Spleen (tissue), 11 donors: Measurements from ENCODE around the gene DCTN1. TPM values are rescaled to one million over a fixed set of nuclear protein-coding genes. Genes with fewer than 3 reads are reported as not detected.
A peak's percentile ranks its signal among the peaks of the same experiment; 100 is the strongest.
"Not testable (repeated sequence)": the region's sequence is repeated elsewhere in the genome, so short reads cannot be mapped to it uniquely, and the experiment has no call there.

Source experiments
- DNase-seq: peaks from one replicate; pipeline ENCODE4 v3.0.0-alpha.2; 2020
- H3K27ac ChIP-seq, 8 donors: fragments of 200-600 bp; sonication (generic) in 7 of 8; 1 replicate in 4 of 8; 2 replicates in 4 of 8; pipeline versions ENCODE4 v1.5.0 to v1.8.0; 2016 to 2021; ENCODE audit warnings: inconsistent platforms in 4 of 8, mild to moderate bottlenecking in 4 of 8, moderate library complexity in 1 of 8
- H3K27me3 ChIP-seq, 7 donors: fragments of 200-600 bp; sonication (generic) in 6 of 7; replicated peaks in 1 of 7; 1 replicate in 4 of 7; 2 replicates in 3 of 7; pipeline versions ENCODE4 v1.5.0 to v1.8.0; 2016 to 2021; ENCODE audit warnings: inconsistent platforms in 3 of 7, mild to moderate bottlenecking in 1 of 7
- H3K36me3 ChIP-seq, 6 donors: fragments of 200-600 bp; sonication (generic) in 5 of 6; 1 replicate in 4 of 6; 2 replicates in 2 of 6; pipeline versions ENCODE4 v1.5.0 to v1.8.0; 2016 to 2021; ENCODE audit warnings: inconsistent platforms in 2 of 6
- H3K4me1 ChIP-seq, 6 donors: fragments of 200-600 bp; sonication (generic) in 5 of 6; 1 replicate in 3 of 6; 2 replicates in 3 of 6; pipeline versions ENCODE4 v1.5.0 to v1.8.0; 2016 to 2021; ENCODE audit warnings: inconsistent platforms in 3 of 6
- H3K4me3 ChIP-seq, 8 donors: fragments of 200-600 bp; sonication (generic) in 7 of 8; 1 replicate in 4 of 8; 2 replicates in 4 of 8; pipeline versions ENCODE4 v1.5.0 to v1.8.0; 2016 to 2021; ENCODE audit warnings: inconsistent platforms in 4 of 8, mild to moderate bottlenecking in 4 of 8, moderate library complexity in 2 of 8
- H3K9me3 ChIP-seq, 8 donors: fragments of 200-600 bp; sonication (generic) in 7 of 8; 1 replicate in 4 of 8; 2 replicates in 4 of 8; pipeline versions ENCODE4 v1.5.0 to v1.8.0; 2016 to 2021; ENCODE audit warnings: inconsistent platforms in 4 of 8
- POLR2A ChIP-seq, 3 donors: fragments of 450-650 bp; IDR thresholded peaks; one replicate each; pipeline ENCODE4 v1.5.1; 2017; ENCODE audit warnings: antibody characterized with exemption in 3 of 3, mild to moderate bottlenecking in 1 of 3
- POLR2AphosphoS5 ChIP-seq, 3 donors: sonication (generic); formaldehyde crosslinking; IDR thresholded peaks; one replicate each; pipeline ENCODE4 v1.5.1; 2017; ENCODE audit warnings: antibody characterized with exemption in 3 of 3
- WGBS, 5 donors: extraction: QIAGEN DNeasy Blood & Tissue Kit in 3 of 5; methylation state at CpG; one replicate each; pipeline versions ENCODE4 v1.1.5 to v1.1.7; 2013 to 2018; 5-methylcytosine and 5-hydroxymethylcytosine counted together
- intact Hi-C: fragments of 100-400 bp; cut with DNase I; formaldehyde crosslinking; loops from one replicate; pipeline ENCODE4 v1.15.0; 2023; ENCODE audit warnings: low total_unique reads
- polyA plus RNA-seq, 3 donors: library from polyadenylated mRNA; stranded (reverse); fragments of 200-250 nt; gene quantifications; one replicate each; pipeline ENCODE4 v1.2.1, GENCODE V29; 2013
- total RNA-seq, 7 donors: library from RNA; depleted of rRNA in 3 of 7; stranded (reverse); fragments of >200 nt in 3 of 7; fragmentation: NEBNext Ultra II Directional in 4 of 7; extraction: Animal tissue kit (Norgen Biotek cat#: 25700) in 4 of 7; gene quantifications; one replicate each; pipeline versions ENCODE4 v1.1.0 to v1.2.1, GENCODE V29; 2016 to 2021
- TF ChIP-seq, protein P1 (sequence below), 11 experiments: fragments of 200-600 bp in 7 of 11; fragments of 450-650 bp in 4 of 11; sonication (generic) in 4 of 11; IDR thresholded peaks in 8 of 11; conservative IDR thresholded peaks in 3 of 11; 1 replicate in 7 of 11; 2 replicates in 4 of 11; pipeline versions ENCODE4 v1.4.0 to v1.8.0; 2016 to 2021; ENCODE audit warnings: antibody characterized with exemption in 11 of 11, inconsistent platforms in 4 of 11, mild to moderate bottlenecking in 1 of 11
- donor health status: healthy with polysubstance abuse.
- donor health status: DM: no; HTN: no; CAD: no; lungs with moderate emphysema.
- donor health status: DM: no; HTN: no; CAD: no.
- donor health status: Bipolar disorder and iron deficiency.
- donor health status: healthy.
- donor health status: DM: no; HTN: no; CAD: no.
- donor health status: DM: yes; HTN: yes; CAD: no.

The DCTN1 gene
- total and polyA plus RNA-seq, 10 donors, result 47.8 to 113 (median 95.1) TPM

DNA sequence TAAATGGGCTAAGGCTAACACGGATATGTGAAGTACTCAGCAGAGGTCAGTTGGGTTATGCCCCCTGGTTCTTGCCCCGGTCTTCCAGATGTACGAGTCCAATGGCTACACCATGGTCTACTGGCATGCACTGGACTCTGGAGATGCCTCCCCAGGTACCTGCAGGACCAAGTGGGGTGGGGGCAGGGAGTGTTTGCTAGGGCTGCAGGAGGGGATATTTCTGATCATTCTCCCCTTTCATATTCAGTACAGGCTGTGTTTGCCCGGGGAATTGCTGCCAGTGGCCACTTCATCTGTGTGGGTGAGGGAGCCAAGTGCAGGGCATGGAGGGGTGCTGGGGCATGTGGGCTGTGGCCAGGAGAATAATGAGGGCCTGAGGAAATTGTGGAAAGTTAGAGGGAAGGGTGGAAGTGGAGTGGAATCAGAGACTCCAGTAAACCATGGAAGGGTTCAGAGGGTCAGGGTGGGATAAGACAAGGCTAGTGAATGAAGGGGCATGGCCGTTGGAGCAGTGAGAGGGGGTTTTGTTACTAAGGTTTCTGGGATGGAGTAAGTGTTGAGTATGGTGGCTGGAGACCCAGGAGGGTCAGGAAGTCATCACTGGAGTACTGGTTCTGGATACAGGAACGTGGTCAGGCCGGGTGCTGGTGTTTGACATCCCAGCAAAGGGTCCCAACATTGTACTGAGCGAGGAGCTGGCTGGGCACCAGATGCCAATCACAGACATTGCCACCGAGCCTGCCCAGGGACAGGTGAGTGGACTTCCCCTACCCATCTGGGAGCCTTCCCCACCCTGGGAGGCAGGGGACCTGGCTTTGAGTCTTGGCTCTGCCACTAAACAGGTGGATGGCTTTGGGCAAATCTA, 43.4 kb upstream of the DCTN1 start:
- Histone ChIP-seq H3K4me1 (peaks cover 11 to 55% (median 32%) of the 10 kb centered on the region in 6 donors), H3K9me3 (no peaks in the 10 kb centered on the region), H3K27me3 (no peaks in the 10 kb centered on the region), H3K36me3 (peaks cover 0 to 39% (median 5%) of the 10 kb centered on the region in 6 donors), H3K4me3 (no peak overlapping the region), H3K27ac (no peak overlapping the region)
- no peak for TF ChIP-seq POLR2A (IDR thresholded peaks at IDR 0.05)
- TF ChIP-seq, protein P1, sequence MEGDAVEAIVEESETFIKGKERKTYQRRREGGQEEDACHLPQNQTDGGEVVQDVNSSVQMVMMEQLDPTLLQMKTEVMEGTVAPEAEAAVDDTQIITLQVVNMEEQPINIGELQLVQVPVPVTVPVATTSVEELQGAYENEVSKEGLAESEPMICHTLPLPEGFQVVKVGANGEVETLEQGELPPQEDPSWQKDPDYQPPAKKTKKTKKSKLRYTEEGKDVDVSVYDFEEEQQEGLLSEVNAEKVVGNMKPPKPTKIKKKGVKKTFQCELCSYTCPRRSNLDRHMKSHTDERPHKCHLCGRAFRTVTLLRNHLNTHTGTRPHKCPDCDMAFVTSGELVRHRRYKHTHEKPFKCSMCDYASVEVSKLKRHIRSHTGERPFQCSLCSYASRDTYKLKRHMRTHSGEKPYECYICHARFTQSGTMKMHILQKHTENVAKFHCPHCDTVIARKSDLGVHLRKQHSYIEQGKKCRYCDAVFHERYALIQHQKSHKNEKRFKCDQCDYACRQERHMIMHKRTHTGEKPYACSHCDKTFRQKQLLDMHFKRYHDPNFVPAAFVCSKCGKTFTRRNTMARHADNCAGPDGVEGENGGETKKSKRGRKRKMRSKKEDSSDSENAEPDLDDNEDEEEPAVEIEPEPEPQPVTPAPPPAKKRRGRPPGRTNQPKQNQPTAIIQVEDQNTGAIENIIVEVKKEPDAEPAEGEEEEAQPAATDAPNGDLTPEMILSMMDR (IDR thresholded peaks at IDR 0.05 in 8 of 11, conservative IDR thresholded peaks at IDR 0.05 in 3 of 11), result no peak
- TF ChIP-seq POLR2AphosphoS5 (IDR thresholded peaks at IDR 0.05), result no peak
- intact Hi-C loops, result no loop called here
- WGBS, 5 donors, result 80 to 91% (median 89%) methylated on average over 9 of the region's 9 CpGs
- no peak for DNase-seq

DNA sequence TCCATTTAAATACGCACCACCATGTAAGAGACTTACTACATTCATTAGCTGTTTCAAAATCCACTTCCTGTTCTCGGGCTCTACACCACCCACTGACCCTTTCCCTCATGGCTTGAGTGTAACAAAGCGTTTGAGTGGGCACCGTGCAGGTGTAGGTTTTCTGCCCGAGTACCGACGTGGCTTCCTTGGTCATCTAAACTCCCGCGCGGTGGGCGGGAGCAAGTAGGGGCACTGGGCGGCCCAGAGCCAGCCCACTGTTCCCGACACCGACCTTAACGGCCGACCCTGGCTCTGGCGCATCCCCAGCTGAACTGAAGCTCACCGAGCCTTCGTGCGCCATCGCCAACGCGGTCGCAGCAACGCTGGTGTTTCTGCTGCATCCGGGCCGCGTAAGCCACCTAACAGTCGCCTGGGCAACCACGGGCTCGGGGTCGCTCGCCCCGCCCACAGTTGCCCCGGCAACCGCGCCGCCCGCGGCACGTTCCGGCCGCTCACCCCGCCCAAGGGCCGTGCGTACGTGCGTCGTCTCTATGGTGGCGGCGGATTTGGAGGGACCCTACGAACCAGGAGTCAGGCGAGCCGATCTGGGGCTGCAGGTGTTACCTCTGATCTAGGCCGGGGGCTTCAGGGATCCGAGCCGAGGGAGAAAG, 41.2 kb upstream of the DCTN1 start, which contains the start of the genes C2orf81 and WDR54:
Gene C2orf81, minus strand, starts transcription at position 399 of the 650 bp plus-strand sequence. Its CDS starts 59 bp downstream, at position 340.
Gene WDR54, plus strand, starts transcription at position 510 of the 650 bp plus-strand sequence. CDS start 424 bp downstream, outside the sequence.
- TF ChIP-seq POLR2AphosphoS5 (IDR thresholded peaks at IDR 0.05) (peak; percentile 91 to 94 (median 93)), POLR2A (IDR thresholded peaks at IDR 0.05) (peak in 2 of 3 donors; percentile 11 to 70)
- TF ChIP-seq, protein P1 (IDR thresholded peaks at IDR 0.05 in 8 of 11, conservative IDR thresholded peaks at IDR 0.05 in 3 of 11), result peak in 1 of 11 experiments; percentile 21
- Histone ChIP-seq H3K4me3 (peak within 1 kb of the TSS; percentile 47 to 90 (median 77)), H3K27ac (peak within 1 kb of the TSS; percentile 32 to 94 (median 85)), H3K36me3 (peaks cover 0 to 20% (median 3%) of the 10 kb centered on the region in 6 donors), H3K27me3 (no peaks in the 10 kb centered on the region), H3K4me1 (peaks cover 11 to 62% (median 35%) of the 10 kb centered on the region in 6 donors), H3K9me3 (no peaks in the 10 kb centered on the region)
- WGBS, 5 donors, result 0% methylated on average over 43 to 57 of the region's 57 CpGs
- intact Hi-C loops, result no loop called here
- DNase-seq, result peak; percentile 98

GRCh38 chr2:74420443-74421103, 40.5 kb upstream of the DCTN1 start:
- DNase-seq, H3K9me3 ChIP-seq, H3K27me3 ChIP-seq, intact Hi-C loops: not testable (repeated sequence)
- Histone ChIP-seq H3K4me1 (peaks cover 11 to 65% (median 42%) of the 10 kb centered on the region in 6 donors), H3K4me3 (peak overlapping the region in 6 of 8 donors; percentile 47 to 90 (median 78)), H3K36me3 (peaks cover 0 to 12% (median 3%) of the 10 kb centered on the region in 6 donors), H3K27ac (peak overlapping the region in 7 of 8 donors; percentile 32 to 94 (median 85))
- 78 to 81% (median 80%) methylated on average over 19 of the region's 19 CpGs for WGBS, 5 donors

GRCh38 chr2:74420006-74420405, 39.9 kb upstream of the DCTN1 start:
- Histone ChIP-seq H3K27me3 (peaks cover 0 to 12% (median 0%) of the 10 kb centered on the region in 7 donors), H3K4me1 (peaks cover 11 to 65% (median 44%) of the 10 kb centered on the region in 6 donors), H3K9me3 (no peaks in the 10 kb centered on the region), H3K4me3 (no peak overlapping the region), H3K36me3 (peaks cover 0 to 7% (median under 1%) of the 10 kb centered on the region in 6 donors), H3K27ac (peak overlapping the region in 1 of 8 donors; percentile 8)
- no peak for TF ChIP-seq POLR2A (IDR thresholded peaks at IDR 0.05)
- TF ChIP-seq POLR2AphosphoS5 (IDR thresholded peaks at IDR 0.05), result no peak
- TF ChIP-seq, protein P1 (IDR thresholded peaks at IDR 0.05 in 8 of 11, conservative IDR thresholded peaks at IDR 0.05 in 3 of 11), result no peak
- DNase-seq, result no peak
- intact Hi-C loops, result no loop called here
- 66 to 71% (median 70%) methylated on average over 2 of the region's 2 CpGs for WGBS, 5 donors
